ENCODE results near the gene SPATS2L.

DNA sequence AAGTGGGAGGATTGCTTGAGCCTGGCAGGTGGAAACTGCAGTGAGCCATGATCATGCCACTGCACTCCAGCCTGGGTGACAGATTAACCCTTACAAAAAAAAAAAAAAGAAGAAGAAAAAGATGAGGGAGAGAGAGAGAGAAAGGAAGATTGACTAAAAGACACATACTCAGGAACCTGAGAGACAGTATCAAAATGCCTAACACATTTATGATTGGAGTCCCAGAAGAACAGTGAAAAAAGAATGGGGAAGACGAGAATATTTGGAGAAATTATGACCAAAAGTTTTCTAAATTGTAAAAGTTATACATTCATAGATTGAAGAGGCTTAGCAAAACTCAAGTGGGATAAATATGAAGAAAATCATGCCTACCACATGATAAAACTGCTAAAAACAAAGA lies 19.9 kb upstream of the SPATS2L start:
- TF ChIP-seq, protein P1, sequence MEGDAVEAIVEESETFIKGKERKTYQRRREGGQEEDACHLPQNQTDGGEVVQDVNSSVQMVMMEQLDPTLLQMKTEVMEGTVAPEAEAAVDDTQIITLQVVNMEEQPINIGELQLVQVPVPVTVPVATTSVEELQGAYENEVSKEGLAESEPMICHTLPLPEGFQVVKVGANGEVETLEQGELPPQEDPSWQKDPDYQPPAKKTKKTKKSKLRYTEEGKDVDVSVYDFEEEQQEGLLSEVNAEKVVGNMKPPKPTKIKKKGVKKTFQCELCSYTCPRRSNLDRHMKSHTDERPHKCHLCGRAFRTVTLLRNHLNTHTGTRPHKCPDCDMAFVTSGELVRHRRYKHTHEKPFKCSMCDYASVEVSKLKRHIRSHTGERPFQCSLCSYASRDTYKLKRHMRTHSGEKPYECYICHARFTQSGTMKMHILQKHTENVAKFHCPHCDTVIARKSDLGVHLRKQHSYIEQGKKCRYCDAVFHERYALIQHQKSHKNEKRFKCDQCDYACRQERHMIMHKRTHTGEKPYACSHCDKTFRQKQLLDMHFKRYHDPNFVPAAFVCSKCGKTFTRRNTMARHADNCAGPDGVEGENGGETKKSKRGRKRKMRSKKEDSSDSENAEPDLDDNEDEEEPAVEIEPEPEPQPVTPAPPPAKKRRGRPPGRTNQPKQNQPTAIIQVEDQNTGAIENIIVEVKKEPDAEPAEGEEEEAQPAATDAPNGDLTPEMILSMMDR (conservative IDR thresholded peaks at IDR 0.05; ENCODE audit: low read depth, low read length) = no peak
- TF ChIP-seq EZH2 (IDR thresholded peaks at IDR 0.05; ENCODE audit: low read length, unreplicated experiment) (no peak), EZH2phosphoT487 (IDR thresholded peaks at IDR 0.05; ENCODE audit: borderline replicate concordance, low read length) (no peak)
